Brain microvascular endothelial cell (primary cell): ENCODE measurements around the gene CRY2.

ENCODE experiments used
- DNase-seq: peaks from one replicate; pipeline ENCODE4 v3.0.0-alpha.2; 2020
- H3K27ac ChIP-seq: fragments of 250-450 bp; sonication (Bioruptor Pico); 2 replicates; pipeline ENCODE4 v1.5.1; 2020; ENCODE audit warnings: mild to moderate bottlenecking, moderate library complexity
- H3K27me3 ChIP-seq: fragments of 250-450 bp; sonication (Bioruptor Pico); replicated peaks from 2 replicates; pipeline ENCODE4 v1.5.1; 2020; ENCODE audit warnings: mild to moderate bottlenecking
- H3K36me3 ChIP-seq: fragments of 250-450 bp; sonication (Bioruptor Pico); replicated peaks from 2 replicates; pipeline ENCODE4 v1.5.1; 2020; ENCODE audit warnings: mild to moderate bottlenecking
- H3K4me3 ChIP-seq: 2 replicates; pipeline ENCODE4 v1.5.1; 2011; ENCODE audit warnings: low read depth, mild to moderate bottlenecking, control low read depth, low read length, moderate library complexity
- CTCF ChIP-seq: IDR thresholded peaks from 2 replicates; pipeline ENCODE4 v1.5.1; 2011; ENCODE audit warnings: low read depth, mild to moderate bottlenecking, moderate library complexity, low read length, control low read depth, inconsistent platforms; ENCODE audit errors: missing control alignments
- in situ Hi-C: cut with HindIII; loops from 2 replicates; pipeline ENCODE4 v1.10.0; 2017; ENCODE audit warnings: low sequenced_read_pairs, low pct_ligation_motif_present

The CRY2 gene

DNA sequence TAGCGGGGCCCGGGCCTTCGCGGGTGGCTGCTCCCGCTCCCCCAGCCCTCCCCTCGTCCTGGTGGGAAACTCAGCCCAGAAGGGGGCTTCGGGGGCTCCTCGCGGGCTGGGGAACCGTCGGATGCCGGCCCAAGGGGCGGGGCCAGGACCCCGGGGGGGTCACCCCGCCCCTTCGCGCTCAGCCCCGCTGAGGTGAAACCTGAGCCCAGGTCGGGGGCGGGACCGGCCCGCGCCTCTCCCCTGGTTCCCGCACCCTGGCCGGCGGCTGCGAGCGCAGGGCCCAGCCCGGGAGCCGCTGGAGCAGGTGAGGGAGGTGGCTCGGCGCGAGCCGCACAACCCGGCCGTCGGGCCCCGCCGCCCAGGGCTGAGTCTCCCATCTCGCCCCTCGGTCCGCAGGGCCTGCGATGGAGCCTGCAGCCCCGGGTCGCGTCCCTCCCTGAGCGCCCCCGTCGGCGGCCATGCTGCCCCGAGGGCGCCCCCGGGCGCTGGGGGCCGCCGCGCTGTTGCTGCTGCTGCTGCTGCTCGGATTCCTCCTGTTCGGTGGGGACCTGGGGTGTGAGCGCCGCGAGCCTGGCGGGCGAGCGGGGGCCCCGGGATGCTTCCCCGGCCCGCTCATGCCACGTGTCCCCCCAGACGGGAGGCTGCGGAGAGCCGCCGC is 75.3 kb downstream of the CRY2 start, which contains the start of gene LARGE2:
Gene LARGE2 (plus strand): TSS at position 232 of the 658 bp plus-strand sequence. CDS start 227 bp downstream, at position 459.
- in situ Hi-C loops = no loop called here
- H3K27me3 ChIP-seq = peaks cover 32% of the 10 kb centered on the region

DNA sequence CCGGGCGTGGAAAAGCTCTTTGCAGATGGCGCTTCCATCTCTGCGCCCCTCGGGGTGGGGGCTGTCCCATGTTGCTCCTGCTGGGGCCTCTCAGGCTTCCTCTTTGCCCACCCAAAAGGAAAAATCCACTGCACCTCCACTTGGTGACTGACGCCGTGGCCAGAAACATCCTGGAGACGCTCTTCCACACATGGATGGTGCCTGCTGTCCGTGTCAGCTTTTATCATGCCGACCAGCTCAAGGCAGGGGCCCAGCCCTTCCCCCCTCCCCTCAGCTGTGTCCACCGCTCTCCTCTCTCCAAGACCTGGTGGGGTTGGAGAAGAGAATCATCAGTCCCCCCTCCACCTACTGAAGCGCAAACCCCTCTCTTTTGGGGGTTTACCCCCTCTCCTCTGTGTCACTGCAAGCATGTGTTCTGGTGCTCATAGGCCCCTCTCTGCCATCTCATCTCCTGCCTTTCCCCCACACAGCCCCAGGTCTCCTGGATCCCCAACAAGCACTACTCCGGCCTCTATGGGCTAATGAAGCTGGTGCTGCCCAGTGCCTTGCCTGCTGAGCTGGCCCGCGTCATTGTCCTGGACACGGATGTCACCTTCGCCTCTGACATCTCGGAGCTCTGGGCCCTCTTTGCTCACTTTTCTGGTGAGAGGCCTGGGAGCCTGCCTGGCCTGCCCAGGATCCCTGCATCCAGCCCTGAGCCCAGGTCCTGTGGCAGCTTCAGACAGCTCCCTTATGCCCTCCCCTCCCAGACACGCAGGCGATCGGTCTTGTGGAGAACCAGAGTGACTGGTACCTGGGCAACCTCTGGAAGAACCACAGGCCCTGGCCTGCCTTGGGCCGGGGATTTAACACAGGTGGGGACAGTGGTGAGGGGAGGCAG is 77.0 kb downstream of the CRY2 start:
- DNase-seq = no peak
- H3K27ac ChIP-seq = no peak overlapping the region
- no peak overlapping the region for H3K4me3 ChIP-seq
- H3K36me3 ChIP-seq = no peaks in the 10 kb centered on the region
- in situ Hi-C loops = no loop called here
- peaks cover 32% of the 10 kb centered on the region for H3K27me3 ChIP-seq
- TF ChIP-seq CTCF = no peak

More for the DNA sequence above, 75.3 kb downstream of the CRY2 start, which contains the start of gene LARGE2:
- Histone ChIP-seq H3K36me3 (no peaks in the 10 kb centered on the region), H3K4me3 (no peak within 1 kb of the TSS), H3K27ac (no peak within 1 kb of the TSS)
- no peak for DNase-seq
- TF ChIP-seq CTCF = no peak

DNA sequence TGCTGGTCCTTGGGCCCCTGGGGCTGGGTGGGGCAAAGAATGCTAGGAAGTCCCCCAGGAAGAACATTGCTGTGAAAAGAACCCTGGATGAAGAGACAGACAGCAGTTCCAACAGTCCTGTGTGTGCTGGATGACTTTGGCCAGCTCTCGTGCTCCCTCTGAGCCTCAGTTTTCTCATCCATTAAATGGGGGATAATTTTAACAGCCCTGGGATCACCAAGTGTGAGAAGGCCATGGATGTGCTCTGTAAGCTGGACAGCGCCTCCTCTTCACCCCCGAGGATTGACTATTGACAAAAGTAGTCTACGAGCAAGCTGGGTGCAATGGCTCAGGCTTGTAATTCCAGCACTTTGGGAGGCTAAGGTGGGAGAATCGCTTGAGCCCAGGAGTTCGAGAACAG is 77.7 kb downstream of the CRY2 start:
- no peaks in the 10 kb centered on the region for H3K36me3 ChIP-seq
- H3K27me3 ChIP-seq = peaks cover 32% of the 10 kb centered on the region
- in situ Hi-C loops = no loop called here
- no peak for TF ChIP-seq CTCF
- DNase-seq = no peak
- H3K4me3 ChIP-seq = no peak overlapping the region
- H3K27ac ChIP-seq = no peak overlapping the region

DNA sequence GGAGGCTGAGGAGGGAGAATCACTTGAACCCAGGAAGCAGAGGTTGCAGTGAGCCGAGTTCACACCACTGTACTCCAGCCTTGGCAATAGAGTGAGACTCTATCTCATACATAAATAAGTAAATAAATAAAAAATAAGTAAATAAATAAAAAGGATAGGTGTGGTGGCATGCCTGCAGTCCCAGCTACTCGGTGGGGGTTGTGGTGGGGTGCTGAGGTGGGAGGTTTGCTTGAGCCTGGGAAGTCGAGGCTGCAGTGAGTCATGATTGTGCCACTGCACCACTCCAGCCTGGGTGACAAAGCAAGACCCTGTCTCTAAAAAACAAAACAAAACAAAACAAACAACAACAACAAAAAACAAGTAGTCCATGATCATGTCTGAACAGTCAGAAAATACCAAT is 78.3 kb downstream of the CRY2 start:
- Histone ChIP-seq H3K36me3 (no peaks in the 10 kb centered on the region), H3K27ac (no peak overlapping the region), H3K27me3 (peaks cover 32% of the 10 kb centered on the region), H3K4me3 (no peak overlapping the region)
- no peak for TF ChIP-seq CTCF
- DNase-seq = no peak
- in situ Hi-C loops = no loop called here

DNA sequence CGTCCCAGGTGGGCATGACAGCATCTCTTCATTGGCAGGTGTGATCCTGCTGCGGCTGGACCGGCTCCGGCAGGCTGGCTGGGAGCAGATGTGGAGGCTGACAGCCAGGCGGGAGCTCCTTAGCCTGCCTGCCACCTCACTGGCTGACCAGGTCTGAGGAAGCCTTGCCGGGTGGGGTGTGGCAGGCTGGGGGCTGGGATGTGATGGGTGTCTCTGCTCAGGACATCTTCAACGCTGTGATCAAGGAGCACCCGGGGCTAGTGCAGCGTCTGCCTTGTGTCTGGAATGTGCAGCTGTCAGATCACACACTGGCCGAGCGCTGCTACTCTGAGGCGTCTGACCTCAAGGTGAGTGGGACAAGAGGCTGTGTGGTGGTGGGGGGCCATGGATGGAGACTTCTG is 78.7 kb downstream of the CRY2 start:
- in situ Hi-C loops = no loop called here
- Histone ChIP-seq H3K4me3 (no peak overlapping the region), H3K27ac (no peak overlapping the region), H3K27me3 (peaks cover 32% of the 10 kb centered on the region), H3K36me3 (no peaks in the 10 kb centered on the region)
- no peak for DNase-seq
- TF ChIP-seq CTCF = no peak
